ENCODE results near the gene DHRS2. TPM values are rescaled to one million over a fixed set of nuclear protein-coding genes. Genes with fewer than 3 reads are reported as not detected.

Gene DHRS2
- total RNA-seq, 1 experiment from 2014 or later = 21.3 TPM

DNA sequence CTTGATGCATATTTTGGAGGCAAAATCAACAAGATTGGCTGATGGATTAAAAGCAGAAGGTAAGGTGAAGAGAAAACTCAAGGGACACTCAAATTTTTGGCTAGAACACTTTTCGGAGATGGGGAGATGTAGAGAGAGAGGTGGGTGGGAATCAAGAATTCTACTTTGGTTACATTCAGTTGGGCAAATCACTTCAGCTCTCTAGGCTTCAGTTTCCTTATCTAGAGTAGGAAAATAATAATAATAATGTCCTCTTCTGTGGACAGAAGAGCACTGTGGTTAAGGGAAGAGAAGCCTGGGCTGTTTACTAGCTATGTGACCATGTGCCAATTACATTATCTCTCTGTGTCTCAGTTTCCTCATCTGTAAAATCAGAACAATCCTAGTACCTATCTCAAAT, 23.4 kb upstream of the DHRS2 start:
- BruUV-seq (replicated peaks) = no TSS peak
- Mint-ChIP-seq H3K27me3 (ENCODE audit: insufficient read depth, unreplicated experiment) (no peaks in the 10 kb centered on the region), H3K4me3 (ENCODE audit: unreplicated experiment) (no peak overlapping the region), H3K27ac (ENCODE audit: unreplicated experiment) (no peak overlapping the region), H3K4me1 (ENCODE audit: low read depth, unreplicated experiment) (peaks cover 28% of the 10 kb centered on the region), H3K36me3 (ENCODE audit: insufficient read depth, unreplicated experiment) (peaks cover 5% of the 10 kb centered on the region), H3K9me3 (ENCODE audit: unreplicated experiment) (peaks cover 26% of the 10 kb centered on the region)
- Histone ChIP-seq H3K27me3 (replicated peaks; ENCODE audit: control insufficient read depth, insufficient read depth, low read length) (no peaks in the 10 kb centered on the region), H3K4me1 (peaks cover 23% of the 10 kb centered on the region), H3K9me3 (no peaks in the 10 kb centered on the region), H3K4me3 (ENCODE audit: low read depth, low read length) (no peak overlapping the region), H3K36me3 (ENCODE audit: control insufficient read depth, insufficient read depth, low read length) (no peaks in the 10 kb centered on the region)
- ChIA-PET POLR2A (no interaction called here), CTCF (interaction anchor here (1.2 to 1.5 kb wide), 2 partner anchors 19 to 24 kb away, joined by 6 to 10 read pairs; no protein-coding TSS in a partner anchor)
- TF ChIP-seq CTCF (IDR thresholded peaks at IDR 0.05; ENCODE audit: insufficient read depth in 1 of 2, low read depth in 1 of 2, low read length in 1 of 2, severe bottlenecking in 1 of 2, unreplicated experiment in 1 of 2) = no peak
- intact Hi-C loops (cut with micrococcal nuclease; ENCODE audit: unreplicated experiment) = no loop called here
- DNase-seq = no peak

GRCh38 chr14:23613242-23614070, 22.7 kb upstream of the DHRS2 start:
- Mint-ChIP-seq H3K4me3 (ENCODE audit: unreplicated experiment) (no peak overlapping the region), H3K4me1 (ENCODE audit: low read depth, unreplicated experiment) (peaks cover 28% of the 10 kb centered on the region), H3K27ac (ENCODE audit: unreplicated experiment) (no peak overlapping the region), H3K36me3 (ENCODE audit: insufficient read depth, unreplicated experiment) (peaks cover 5% of the 10 kb centered on the region), H3K27me3 (ENCODE audit: insufficient read depth, unreplicated experiment) (no peaks in the 10 kb centered on the region), H3K9me3 (ENCODE audit: unreplicated experiment) (peaks cover 25% of the 10 kb centered on the region)
- Histone ChIP-seq H3K4me1 (peaks cover 23% of the 10 kb centered on the region), H3K9me3 (no peaks in the 10 kb centered on the region), H3K36me3 (ENCODE audit: control insufficient read depth, insufficient read depth, low read length) (no peaks in the 10 kb centered on the region), H3K27me3 (replicated peaks; ENCODE audit: control insufficient read depth, insufficient read depth, low read length) (no peaks in the 10 kb centered on the region), H3K4me3 (ENCODE audit: low read depth, low read length) (no peak overlapping the region)
- intact Hi-C loops (cut with micrococcal nuclease; ENCODE audit: unreplicated experiment) = no loop called here
- ChIA-PET CTCF (interaction anchor here (1.2 to 1.5 kb wide), 2 partner anchors 18 to 25 kb away, joined by 6 to 10 read pairs; no protein-coding TSS in a partner anchor), POLR2A (no interaction called here)
- no peak for TF ChIP-seq CTCF (IDR thresholded peaks at IDR 0.05; ENCODE audit: insufficient read depth in 1 of 2, low read depth in 1 of 2, low read length in 1 of 2, severe bottlenecking in 1 of 2, unreplicated experiment in 1 of 2)
- no peak for DNase-seq
- BruUV-seq (replicated peaks) = no TSS peak

- H3K36me3 ChIP-seq (ENCODE audit: control insufficient read depth, insufficient read depth, low read length) = no peaks in the 10 kb centered on the region
- Mint-ChIP-seq H3K36me3 (ENCODE audit: insufficient read depth, unreplicated experiment) (peaks cover 5% of the 10 kb centered on the region), H3K4me3 (ENCODE audit: unreplicated experiment) (no peak overlapping the region), H3K9me3 (ENCODE audit: unreplicated experiment) (peaks cover 16% of the 10 kb centered on the region), H3K27ac (ENCODE audit: unreplicated experiment) (no peak overlapping the region), H3K4me1 (ENCODE audit: low read depth, unreplicated experiment) (peaks cover 28% of the 10 kb centered on the region), H3K27me3 (ENCODE audit: insufficient read depth, unreplicated experiment) (no peaks in the 10 kb centered on the region)
- CTCF ChIA-PET = no interaction called here
- DNase-seq = no peak
- H3K9me3 ChIP-seq = no peaks in the 10 kb centered on the region
- intact Hi-C loops (cut with micrococcal nuclease; ENCODE audit: unreplicated experiment) = no loop called here
- BruUV-seq (replicated peaks) = no TSS peak
- no peaks in the 10 kb centered on the region for H3K27me3 ChIP-seq (replicated peaks; ENCODE audit: control insufficient read depth, insufficient read depth, low read length)
- no peak overlapping the region for H3K4me3 ChIP-seq (ENCODE audit: low read depth, low read length)
- no peak for TF ChIP-seq CTCF (IDR thresholded peaks at IDR 0.05; ENCODE audit: insufficient read depth in 1 of 2, low read depth in 1 of 2, low read length in 1 of 2, severe bottlenecking in 1 of 2, unreplicated experiment in 1 of 2)
- POLR2A ChIA-PET = no interaction called here
- peaks cover 23% of the 10 kb centered on the region for H3K4me1 ChIP-seq
These were observed 21.8 kb upstream of the DHRS2 start for GRCh38 chr14:23614395-23614828.

All from Caco-2 (cell line).